Vagina (tissue), 2 donors: ENCODE measurements around the gene NPAS3. TPM values are rescaled to one million over a fixed set of nuclear protein-coding genes. Genes with fewer than 3 reads are reported as not detected.

Experiments
- DNase-seq, 2 donors: peaks; one replicate each; pipeline ENCODE4 v3.0.0-alpha.2; 2017; ENCODE audit errors: extremely low spot score in 2 of 2
- H3K27ac ChIP-seq: fragments of 200-600 bp; sonication (generic); one replicate; pipeline ENCODE4 v1.5.1; 2019
- H3K27me3 ChIP-seq: fragments of 200-600 bp; sonication (generic); one replicate; pipeline ENCODE4 v1.5.1; 2019
- H3K36me3 ChIP-seq, 2 donors: fragments of 200-600 bp; sonication (generic); one replicate each; pipeline ENCODE4 v1.5.1; 2017 to 2019
- H3K4me1 ChIP-seq: fragments of 200-600 bp; sonication (generic); one replicate; pipeline ENCODE4 v1.5.1; 2019
- H3K4me3 ChIP-seq, 2 donors: fragments of 200-600 bp; sonication (generic); 1 replicate in 1 of 2; 2 replicates in 1 of 2; pipeline ENCODE4 v1.5.1; 2016 to 2019
- H3K9me3 ChIP-seq: fragments of 200-600 bp; sonication (generic); one replicate; pipeline ENCODE4 v1.5.1; 2019
- POLR2A ChIP-seq, 2 donors: fragments of 450-650 bp; IDR thresholded peaks; one replicate each; pipeline ENCODE4 v1.6.1; 2017; ENCODE audit warnings: antibody characterized with exemption in 2 of 2, mild to moderate bottlenecking in 2 of 2, moderate library complexity in 2 of 2
- POLR2AphosphoS5 ChIP-seq, 2 donors: sonication (generic); formaldehyde crosslinking; IDR thresholded peaks; one replicate each; pipeline ENCODE4 v1.9.0; 2017; ENCODE audit warnings: antibody characterized with exemption in 2 of 2, mild to moderate bottlenecking in 2 of 2, low read depth in 1 of 2; ENCODE audit not compliant: insufficient read depth in 1 of 2
- intact Hi-C: fragments of 100-400 bp; cut with DNase I; formaldehyde crosslinking; loops from one replicate; pipeline ENCODE4 v1.15.1; 2023
- total RNA-seq: library from RNA; depleted of rRNA; stranded (reverse); fragments of >200 nt; gene quantifications from one replicate; pipeline ENCODE4 v1.2.3, GENCODE V29; 2016
- TF ChIP-seq, protein P1 (sequence below), 3 experiments: fragments of 450-650 bp in 2 of 3; fragments of 200-600 bp in 1 of 3; sonication (generic) in 1 of 3; IDR thresholded peaks; one replicate each; pipeline ENCODE4 v1.5.1; 2017 to 2019; ENCODE audit warnings: antibody characterized with exemption in 3 of 3, mild to moderate bottlenecking in 2 of 3, moderate library complexity in 2 of 3

NPAS3 gene
- total RNA-seq, 1 donor from 2014 or later = 1.2 TPM

DNA sequence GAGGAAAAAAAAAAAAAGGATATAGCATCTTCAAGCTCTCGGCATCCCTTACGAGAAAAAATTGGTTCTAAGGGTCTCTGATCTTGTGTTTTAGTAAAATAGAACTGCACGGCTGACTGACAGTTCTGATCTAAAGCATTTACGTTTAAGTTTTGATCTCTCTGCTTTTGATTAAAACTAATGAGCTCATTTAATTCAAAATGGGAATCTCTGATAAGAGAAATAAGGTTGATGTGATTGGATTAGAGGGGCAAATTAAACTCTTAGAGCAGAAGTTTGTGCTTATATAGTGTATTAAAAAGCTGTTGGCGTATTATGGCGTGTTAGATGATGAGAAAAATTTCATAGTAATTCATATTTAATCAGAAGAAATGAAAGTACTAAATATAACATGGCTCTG is 794.6 kb downstream of the NPAS3 start:
- Histone ChIP-seq H3K4me1 (no peaks in the 10 kb centered on the region), H3K27ac (no peak overlapping the region), H3K27me3 (no peaks in the 10 kb centered on the region), H3K4me3 (no peak overlapping the region), H3K9me3 (no peaks in the 10 kb centered on the region), H3K36me3 (no peaks in the 10 kb centered on the region)
- TF ChIP-seq, protein P1, sequence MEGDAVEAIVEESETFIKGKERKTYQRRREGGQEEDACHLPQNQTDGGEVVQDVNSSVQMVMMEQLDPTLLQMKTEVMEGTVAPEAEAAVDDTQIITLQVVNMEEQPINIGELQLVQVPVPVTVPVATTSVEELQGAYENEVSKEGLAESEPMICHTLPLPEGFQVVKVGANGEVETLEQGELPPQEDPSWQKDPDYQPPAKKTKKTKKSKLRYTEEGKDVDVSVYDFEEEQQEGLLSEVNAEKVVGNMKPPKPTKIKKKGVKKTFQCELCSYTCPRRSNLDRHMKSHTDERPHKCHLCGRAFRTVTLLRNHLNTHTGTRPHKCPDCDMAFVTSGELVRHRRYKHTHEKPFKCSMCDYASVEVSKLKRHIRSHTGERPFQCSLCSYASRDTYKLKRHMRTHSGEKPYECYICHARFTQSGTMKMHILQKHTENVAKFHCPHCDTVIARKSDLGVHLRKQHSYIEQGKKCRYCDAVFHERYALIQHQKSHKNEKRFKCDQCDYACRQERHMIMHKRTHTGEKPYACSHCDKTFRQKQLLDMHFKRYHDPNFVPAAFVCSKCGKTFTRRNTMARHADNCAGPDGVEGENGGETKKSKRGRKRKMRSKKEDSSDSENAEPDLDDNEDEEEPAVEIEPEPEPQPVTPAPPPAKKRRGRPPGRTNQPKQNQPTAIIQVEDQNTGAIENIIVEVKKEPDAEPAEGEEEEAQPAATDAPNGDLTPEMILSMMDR (IDR thresholded peaks at IDR 0.05) = no peak
- no peak for TF ChIP-seq POLR2A (IDR thresholded peaks at IDR 0.05)
- no peak for TF ChIP-seq POLR2AphosphoS5 (IDR thresholded peaks at IDR 0.05; ENCODE audit: insufficient read depth in 1 of 2, low read depth in 1 of 2)
- intact Hi-C loops = no loop called here
- DNase-seq = no peak

DNA sequence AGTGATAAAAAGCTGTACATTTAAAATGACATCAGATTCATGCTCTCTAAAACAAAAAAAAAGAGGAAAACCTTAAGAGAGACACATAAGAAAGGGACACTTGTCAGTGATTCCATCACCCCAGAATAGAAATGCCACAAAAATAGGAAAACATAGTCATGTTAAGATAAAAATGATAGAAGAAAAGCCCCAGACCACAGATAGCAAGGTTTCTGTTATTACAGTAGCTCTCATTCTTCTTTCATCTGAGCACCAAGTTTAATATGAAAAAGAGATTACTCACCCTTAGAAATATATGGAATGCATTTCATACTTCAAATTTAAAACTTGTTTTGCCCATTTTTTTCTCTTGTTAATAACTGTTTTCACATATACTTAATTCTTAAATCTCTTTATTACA is 795.0 kb downstream of the NPAS3 start:
- no peaks in the 10 kb centered on the region for H3K27me3 ChIP-seq
- no peak for DNase-seq
- no peak overlapping the region for H3K27ac ChIP-seq
- no peaks in the 10 kb centered on the region for H3K4me1 ChIP-seq
- H3K36me3 ChIP-seq = no peaks in the 10 kb centered on the region
- H3K4me3 ChIP-seq = no peak overlapping the region
- no peaks in the 10 kb centered on the region for H3K9me3 ChIP-seq
- TF ChIP-seq POLR2AphosphoS5 (IDR thresholded peaks at IDR 0.05; ENCODE audit: insufficient read depth in 1 of 2, low read depth in 1 of 2) = no peak
- TF ChIP-seq POLR2A (IDR thresholded peaks at IDR 0.05) = no peak
- TF ChIP-seq, protein P1 (IDR thresholded peaks at IDR 0.05) = no peak
- intact Hi-C loops = no loop called here

DNA sequence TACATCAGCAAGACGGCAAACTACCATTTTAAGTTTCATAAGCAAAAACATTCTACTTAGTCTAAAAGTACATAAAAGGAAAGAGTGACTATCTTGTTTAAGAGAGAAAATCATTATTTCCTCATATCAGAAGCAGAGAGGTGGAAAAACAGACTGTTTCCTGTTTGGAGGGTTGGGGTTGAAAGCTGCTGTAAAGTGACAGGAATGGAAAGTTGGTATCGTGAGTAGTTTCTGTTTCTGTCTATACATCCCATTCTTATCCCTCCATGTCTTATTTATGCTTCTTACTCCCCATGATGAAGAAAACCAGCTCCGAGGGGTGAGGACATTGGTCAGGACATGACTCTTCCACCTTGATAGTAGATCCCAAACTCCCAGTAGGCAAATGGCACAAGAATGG is 795.7 kb downstream of the NPAS3 start:
- Histone ChIP-seq H3K4me3 (no peak overlapping the region), H3K9me3 (no peaks in the 10 kb centered on the region), H3K36me3 (no peaks in the 10 kb centered on the region), H3K27ac (no peak overlapping the region), H3K4me1 (no peaks in the 10 kb centered on the region), H3K27me3 (no peaks in the 10 kb centered on the region)
- no peak for DNase-seq
- TF ChIP-seq POLR2AphosphoS5 (IDR thresholded peaks at IDR 0.05; ENCODE audit: insufficient read depth in 1 of 2, low read depth in 1 of 2) (no peak), POLR2A (IDR thresholded peaks at IDR 0.05) (no peak)
- TF ChIP-seq, protein P1 (IDR thresholded peaks at IDR 0.05) = no peak
- intact Hi-C loops = no loop called here

DNA sequence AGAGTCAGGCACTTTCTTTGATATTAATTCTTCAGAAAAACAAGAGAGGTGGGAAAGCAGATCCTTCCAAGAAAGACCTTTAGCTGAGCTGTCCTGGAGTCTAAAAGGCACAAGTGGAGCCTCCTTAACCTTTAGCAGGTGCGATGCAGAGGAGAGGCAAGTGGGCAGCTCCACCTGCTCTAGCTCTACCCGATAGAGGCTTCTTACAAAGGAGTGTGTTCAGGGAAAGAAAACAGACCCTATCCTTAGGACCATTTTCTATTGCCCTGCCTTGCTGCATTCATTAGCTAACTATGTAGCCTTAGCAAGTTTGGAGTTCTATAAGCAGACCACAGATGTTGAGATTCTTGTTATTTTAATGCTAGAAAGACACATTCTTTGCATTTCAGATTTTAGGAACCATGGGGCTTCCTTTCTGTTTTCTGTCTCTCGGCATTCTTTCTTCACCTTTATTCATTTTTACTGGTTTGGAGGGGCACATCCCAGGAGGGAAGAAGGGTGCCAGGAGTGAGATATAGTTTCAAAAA is 797.7 kb downstream of the NPAS3 start:
- no peaks in the 10 kb centered on the region for H3K4me1 ChIP-seq
- no peaks in the 10 kb centered on the region for H3K36me3 ChIP-seq
- H3K27ac ChIP-seq = no peak overlapping the region
- intact Hi-C loops = no loop called here
- TF ChIP-seq POLR2AphosphoS5 (IDR thresholded peaks at IDR 0.05; ENCODE audit: insufficient read depth in 1 of 2, low read depth in 1 of 2) = no peak
- TF ChIP-seq POLR2A (IDR thresholded peaks at IDR 0.05) = no peak
- TF ChIP-seq, protein P1 (IDR thresholded peaks at IDR 0.05) = no peak
- DNase-seq = no peak
- no peak overlapping the region for H3K4me3 ChIP-seq
- H3K9me3 ChIP-seq = no peaks in the 10 kb centered on the region
- no peaks in the 10 kb centered on the region for H3K27me3 ChIP-seq

DNA sequence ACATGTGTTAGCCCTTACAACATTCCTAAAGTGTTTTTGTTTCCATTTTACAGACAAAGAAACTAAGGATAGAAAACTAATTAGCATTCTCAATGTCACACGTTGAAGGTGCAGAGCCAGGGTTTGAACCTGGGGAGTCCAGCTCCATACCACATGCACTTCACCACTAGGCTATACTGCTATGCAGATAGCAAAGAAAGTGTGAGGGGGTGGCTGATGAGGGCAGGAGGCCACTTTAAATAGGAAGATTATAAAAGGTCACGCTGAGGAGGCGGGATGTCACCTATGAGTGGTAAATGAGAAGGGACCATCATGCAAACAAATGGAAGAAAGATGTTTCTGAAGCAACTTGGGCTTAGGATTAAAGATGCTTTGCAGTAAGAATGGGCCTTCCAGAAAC is 798.3 kb downstream of the NPAS3 start:
- no peaks in the 10 kb centered on the region for H3K9me3 ChIP-seq
- no peaks in the 10 kb centered on the region for H3K36me3 ChIP-seq
- H3K4me1 ChIP-seq = no peaks in the 10 kb centered on the region
- H3K27ac ChIP-seq = no peak overlapping the region
- H3K27me3 ChIP-seq = no peaks in the 10 kb centered on the region
- DNase-seq = no peak
- intact Hi-C loops = no loop called here
- H3K4me3 ChIP-seq = no peak overlapping the region
- no peak for TF ChIP-seq POLR2AphosphoS5 (IDR thresholded peaks at IDR 0.05; ENCODE audit: insufficient read depth in 1 of 2, low read depth in 1 of 2)
- TF ChIP-seq, protein P1 (IDR thresholded peaks at IDR 0.05) = no peak
- no peak for TF ChIP-seq POLR2A (IDR thresholded peaks at IDR 0.05)
